ENCODE measurements around the gene THADA. TPM values are rescaled to one million over a fixed set of nuclear protein-coding genes. Genes with fewer than 3 reads are reported as not detected.
"Not testable (repeated sequence)": the region's sequence is repeated elsewhere in the genome, so short reads cannot be mapped to it uniquely, and the experiment has no call there.

THADA gene
- total RNA-seq, 2 donors from 2014 or later = 14.5 to 16.1 TPM

- no peak overlapping the region for H3K27ac ChIP-seq
- no peak for TF ChIP-seq CTCF (IDR thresholded peaks at IDR 0.05)
Measured at GRCh38 chr2:43292297-43292696, 303.5 kb downstream of the THADA start.

GRCh38 chr2:43289331-43289730 lies 306.5 kb downstream of the THADA start:
- no peaks in the 10 kb centered on the region for H3K9me3 ChIP-seq
- H3K4me1 ChIP-seq = peaks cover 0 to 15% of the 10 kb centered on the region in 2 donors
- H3K36me3 ChIP-seq = peaks cover 33% of the 10 kb centered on the region
- no peaks in the 10 kb centered on the region for H3K27me3 ChIP-seq
- peak; percentile 5 for DNase-seq (ENCODE audit: low spot score)
- no peak for TF ChIP-seq CTCF (IDR thresholded peaks at IDR 0.05)
- H3K4me3 ChIP-seq = no peak overlapping the region
- H3K27ac ChIP-seq = no peak overlapping the region

More at GRCh38 chr2:43292297-43292696, 303.5 kb downstream of the THADA start:
- no peaks in the 10 kb centered on the region for H3K9me3 ChIP-seq
- H3K4me1 ChIP-seq = peaks cover 0 to 26% of the 10 kb centered on the region in 2 donors
- H3K4me3 ChIP-seq = no peak overlapping the region
- H3K27me3 ChIP-seq = no peaks in the 10 kb centered on the region
- peaks cover 11% of the 10 kb centered on the region for H3K36me3 ChIP-seq
- no peak for DNase-seq (ENCODE audit: low spot score)

GRCh38 chr2:43288417-43289305 lies 307.2 kb downstream of the THADA start:
- Histone ChIP-seq H3K36me3 (peaks cover 40% of the 10 kb centered on the region), H3K4me3 (no peak overlapping the region), H3K27ac (no peak overlapping the region), H3K27me3 (no peaks in the 10 kb centered on the region), H3K4me1 (peaks cover 0 to 9% of the 10 kb centered on the region in 2 donors), H3K9me3 (no peaks in the 10 kb centered on the region)
- no peak for TF ChIP-seq CTCF (IDR thresholded peaks at IDR 0.05)
- no peak for DNase-seq (ENCODE audit: low spot score)

- Histone ChIP-seq H3K27me3 (no peaks in the 10 kb centered on the region), H3K36me3 (peaks cover 34% of the 10 kb centered on the region), H3K9me3 (no peaks in the 10 kb centered on the region), H3K4me3 (no peak overlapping the region), H3K4me1 (no peaks in the 10 kb centered on the region), H3K27ac (no peak overlapping the region)
- DNase-seq (ENCODE audit: low spot score) = no peak
- TF ChIP-seq CTCF (IDR thresholded peaks at IDR 0.05) = no peak
Measured at GRCh38 chr2:43285987-43286386, 309.9 kb downstream of the THADA start.

GRCh38 chr2:43284967-43285366 lies 310.9 kb downstream of the THADA start:
- H3K27me3 ChIP-seq = no peaks in the 10 kb centered on the region

GRCh38 chr2:43284347-43284746 lies 311.5 kb downstream of the THADA start:
- not testable (repeated sequence) for H3K4me1 ChIP-seq; H3K27ac ChIP-seq; H3K9me3 ChIP-seq; DNase-seq (ENCODE audit: low spot score); H3K4me3 ChIP-seq; H3K27me3 ChIP-seq
- peaks cover 34% of the 10 kb centered on the region for H3K36me3 ChIP-seq

More at GRCh38 chr2:43284967-43285366, 310.9 kb downstream of the THADA start:
- DNase-seq (ENCODE audit: low spot score) = no peak
- no peaks in the 10 kb centered on the region for H3K9me3 ChIP-seq
- no peaks in the 10 kb centered on the region for H3K4me1 ChIP-seq
- no peak overlapping the region for H3K4me3 ChIP-seq
- H3K27ac ChIP-seq = no peak overlapping the region
- H3K36me3 ChIP-seq = peaks cover 34% of the 10 kb centered on the region
- no peak for TF ChIP-seq CTCF (IDR thresholded peaks at IDR 0.05)

Measured in right atrium auricular region (tissue), 2 donors.